Measurements from ENCODE around the gene PTGER1.

Gene PTGER1

GRCh38 chr19:14432791-14433553 is 42.2 kb downstream of the PTGER1 start, which contains the start of gene PKN1:
Gene PKN1 (plus strand): TSS chr19:14433306. CDS start chr19:14433522, 216 bp downstream.
- peak in 39 of 42 donors; percentile 11 to 86 (median 68) for DNase-seq
- intact Hi-C loops (cut with DNase I): no loop called here

DNA sequence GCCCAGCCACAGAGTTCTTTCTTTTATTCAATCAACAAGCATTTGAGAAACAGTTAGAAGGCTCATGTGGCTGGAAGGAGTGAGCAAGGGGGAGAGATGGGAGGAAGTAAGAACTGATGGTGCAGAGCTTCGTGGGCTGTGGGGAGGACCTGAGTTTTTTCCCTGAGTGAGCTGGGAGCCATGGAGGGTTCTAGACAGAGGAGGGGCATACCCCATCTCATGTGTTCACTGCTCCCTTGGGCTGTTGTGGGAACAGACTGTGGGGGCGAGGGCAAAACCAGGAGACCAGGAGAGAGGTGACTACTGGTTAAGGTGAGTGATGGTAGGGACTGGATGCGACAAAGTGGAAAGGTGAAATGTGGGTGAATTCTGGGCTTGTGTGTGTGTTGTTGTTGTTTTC is 44.4 kb downstream of the PTGER1 start:
- intact Hi-C loops (cut with DNase I): no loop called here

GRCh38 chr19:14428882-14429416 is 46.2 kb downstream of the PTGER1 start:
- intact Hi-C loops (cut with DNase I): no loop called here
- DNase-seq: no peak

More for the DNA sequence above, 44.4 kb downstream of the PTGER1 start:
- no peak for DNase-seq

- intact Hi-C loops (cut with DNase I): no loop called here
- no peak for DNase-seq
These were observed 47.7 kb downstream of the PTGER1 start for GRCh38 chr19:14427461-14427860.

DNA sequence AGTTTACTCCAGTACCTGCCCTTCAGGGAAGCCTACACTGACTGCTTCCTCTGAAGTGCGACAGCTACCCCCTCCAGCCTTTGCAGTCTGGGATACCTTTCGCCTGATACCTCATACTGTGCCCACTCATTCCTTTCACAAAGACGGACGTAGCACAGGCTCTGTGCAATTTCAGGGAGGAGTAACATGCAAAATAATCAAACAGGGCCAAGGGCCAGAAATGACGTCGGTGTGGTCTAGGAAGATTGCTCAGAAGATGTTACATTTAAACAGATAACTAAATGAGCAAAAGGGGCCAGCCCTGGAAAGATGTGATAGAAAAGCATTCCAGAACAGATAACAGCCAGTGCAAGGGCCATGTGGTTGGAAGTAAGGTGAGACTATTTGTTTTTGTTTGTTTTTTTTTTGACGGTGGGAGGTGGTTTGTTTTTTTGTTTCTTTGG is 49.4 kb downstream of the PTGER1 start:
- intact Hi-C loops (cut with DNase I): no loop called here
- DNase-seq: no peak

All from head of caudate nucleus (tissue), 42 donors.